Measurements from ENCODE around the gene DHX58.
"Not testable (repeated sequence)": the region's sequence is repeated elsewhere in the genome, so short reads cannot be mapped to it uniquely, and the experiment has no call there.

Gene DHX58

GRCh38 chr17:42112552-42113176 lies at the start of gene DHX58:
Gene DHX58 (minus strand): TSS chr17:42112714. CDS start chr17:42111892, 822 bp downstream.
- DNase-seq, result no peak

- DNase-seq, result no peak
Observed at GRCh38 chr17:42160531-42160910, 48.0 kb upstream of the DHX58 start.

GRCh38 chr17:42159796-42160530 lies 47.4 kb upstream of the DHX58 start:
- no peak for DNase-seq

GRCh38 chr17:42155614-42156045 lies 43.1 kb upstream of the DHX58 start:
- no peak for DNase-seq

GRCh38 chr17:42153919-42154742 lies 41.6 kb upstream of the DHX58 start:
- DNase-seq, result no peak

- DNase-seq, result no peak
Observed at GRCh38 chr17:42146911-42147607, 34.5 kb upstream of the DHX58 start.

GRCh38 chr17:42143138-42143537 lies 30.6 kb upstream of the DHX58 start:
- not testable (repeated sequence) for DNase-seq

GRCh38 chr17:42142371-42142896 lies 29.9 kb upstream of the DHX58 start:
- DNase-seq, result no peak

GRCh38 chr17:42141382-42141781 lies 28.9 kb upstream of the DHX58 start:
- DNase-seq, result no peak

GRCh38 chr17:42140690-42141089 lies 28.2 kb upstream of the DHX58 start:
- DNase-seq, result not testable (repeated sequence)

GRCh38 chr17:42138749-42139492 lies 26.4 kb upstream of the DHX58 start:
- no peak for DNase-seq

GRCh38 chr17:42136654-42137051 lies 24.1 kb upstream of the DHX58 start:
- no peak for DNase-seq

- DNase-seq, result no peak
Observed at GRCh38 chr17:42135664-42136653, 23.4 kb upstream of the DHX58 start.

- DNase-seq, result no peak
Observed at GRCh38 chr17:42135151-42135550, 22.6 kb upstream of the DHX58 start.

- DNase-seq, result no peak
Observed at GRCh38 chr17:42133461-42134041, 21.0 kb upstream of the DHX58 start.

- no peak for DNase-seq
Observed at GRCh38 chr17:42132941-42133340, 20.4 kb upstream of the DHX58 start.

GRCh38 chr17:42131981-42132432 lies 19.5 kb upstream of the DHX58 start:
- DNase-seq, result no peak

GRCh38 chr17:42131232-42131631 lies 18.7 kb upstream of the DHX58 start:
- no peak for DNase-seq

GRCh38 chr17:42130310-42130936 lies 17.9 kb upstream of the DHX58 start:
- no peak for DNase-seq
